ENCODE data around the gene OPRL1.
A peak's percentile ranks its signal among the peaks of the same experiment; 100 is the strongest.

The OPRL1 gene

GRCh38 chr20:64042054-64042781 is 37.7 kb upstream of the OPRL1 start:
- DNase-seq: no peak

- no peak for DNase-seq
Observed at GRCh38 chr20:64043768-64044167, 36.1 kb upstream of the OPRL1 start.

GRCh38 chr20:64044484-64045247 is 35.2 kb upstream of the OPRL1 start:
- DNase-seq: peak; percentile 34

DNA sequence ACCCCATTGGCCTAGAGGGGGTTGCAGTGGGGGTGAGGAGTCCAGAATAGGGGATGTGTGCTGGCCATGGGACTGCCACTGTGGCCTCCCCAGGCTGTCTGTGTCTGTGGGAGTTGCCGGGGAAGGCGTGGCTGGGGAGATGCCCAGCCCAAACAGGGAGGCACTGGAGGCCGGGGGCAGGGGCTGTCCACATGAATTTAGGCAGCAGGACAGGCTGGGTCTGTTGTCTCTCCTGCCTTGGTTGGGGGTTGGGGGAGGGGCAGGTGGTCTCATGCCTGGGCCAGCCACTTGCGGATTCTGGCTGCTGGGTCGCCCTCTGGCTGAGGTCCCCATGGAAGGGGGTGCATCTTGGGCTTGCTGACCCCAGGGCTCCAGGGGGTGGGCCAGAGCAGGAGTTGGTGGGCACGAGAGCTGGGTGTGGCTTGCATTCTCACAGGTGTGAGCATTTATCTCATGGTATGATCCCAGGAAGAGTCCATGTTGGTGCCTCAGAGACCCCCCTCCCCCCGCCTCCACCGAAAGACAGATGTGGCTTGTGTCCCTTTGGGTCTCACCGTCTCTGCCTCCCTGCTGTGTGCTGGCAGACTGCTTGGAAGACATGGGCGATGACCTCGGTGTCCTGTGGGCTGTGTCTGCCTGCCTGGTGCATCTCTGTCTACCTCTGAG is 34.4 kb upstream of the OPRL1 start:
- no peak for DNase-seq

GRCh38 chr20:64047046-64047389 is 32.9 kb upstream of the OPRL1 start:
- no peak for DNase-seq

GRCh38 chr20:64047968-64048401 is 31.9 kb upstream of the OPRL1 start:
- no peak for DNase-seq

DNA sequence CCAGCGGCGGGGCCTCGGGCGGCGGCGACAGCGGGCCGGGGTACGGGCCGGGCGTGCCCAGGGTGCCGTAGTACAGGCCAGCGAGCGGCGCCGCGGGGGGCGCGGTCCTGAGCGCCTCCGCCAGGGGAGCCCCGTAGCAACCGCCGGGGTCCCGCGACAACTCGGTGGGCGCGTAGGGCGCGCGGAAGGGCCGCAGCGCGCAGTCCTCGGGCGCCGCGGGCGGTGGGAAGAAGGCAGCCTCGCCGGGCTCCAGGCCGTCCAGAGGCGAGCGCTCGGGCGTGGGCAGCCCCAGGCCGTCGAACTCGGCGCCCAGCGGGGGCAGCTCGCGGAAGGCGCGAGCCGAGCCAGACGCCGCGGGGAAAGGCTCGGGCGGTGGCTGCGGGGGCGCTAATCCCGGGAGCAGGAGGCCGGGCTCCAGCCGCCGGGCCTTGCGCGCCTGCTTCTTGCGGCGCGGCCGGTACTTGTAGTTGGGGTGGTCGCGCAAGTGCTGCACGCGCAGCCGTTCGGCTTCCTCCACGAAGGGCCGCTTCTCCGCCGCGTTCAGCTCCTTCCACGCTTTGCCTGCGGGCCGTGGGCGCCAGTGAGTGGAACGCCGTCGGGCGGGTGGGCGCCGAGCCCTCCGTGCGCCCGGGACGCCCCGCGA is 31.4 kb upstream of the OPRL1 start:
- no peak for DNase-seq

- no peak for DNase-seq
Observed at GRCh38 chr20:64049060-64049877, 30.6 kb upstream of the OPRL1 start, which contains the start of gene SOX18. TSS of gene SOX18 (minus strand) at chr20:64049639. CDS start at chr20:64049516, 123 bp downstream.

GRCh38 chr20:64049878-64050260 is 30.0 kb upstream of the OPRL1 start:
- DNase-seq: peak; percentile 53

GRCh38 chr20:64050261-64051032 is 29.4 kb upstream of the OPRL1 start:
- no peak for DNase-seq

DNA sequence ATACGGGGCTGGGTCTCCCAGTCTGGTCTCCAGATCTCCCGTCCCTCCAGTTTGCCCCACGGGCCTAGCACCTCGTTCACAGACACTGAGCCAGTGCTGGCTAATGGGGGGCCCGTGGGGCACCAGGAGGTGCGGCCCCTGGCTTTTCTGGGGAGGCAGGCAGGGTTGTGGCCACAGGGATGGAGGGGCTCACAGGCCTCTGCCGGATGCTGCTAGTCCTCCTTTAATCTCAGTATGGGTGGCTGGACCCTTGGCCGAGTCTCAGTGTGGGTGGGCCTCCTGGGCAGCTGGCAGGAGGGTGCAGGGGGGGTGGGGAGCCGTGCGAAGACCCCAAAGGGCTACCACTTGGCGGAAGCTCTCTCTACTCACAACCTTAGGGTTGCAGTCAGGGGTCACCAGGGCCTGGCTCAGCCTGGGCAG is 28.8 kb upstream of the OPRL1 start:
- DNase-seq: no peak

DNA sequence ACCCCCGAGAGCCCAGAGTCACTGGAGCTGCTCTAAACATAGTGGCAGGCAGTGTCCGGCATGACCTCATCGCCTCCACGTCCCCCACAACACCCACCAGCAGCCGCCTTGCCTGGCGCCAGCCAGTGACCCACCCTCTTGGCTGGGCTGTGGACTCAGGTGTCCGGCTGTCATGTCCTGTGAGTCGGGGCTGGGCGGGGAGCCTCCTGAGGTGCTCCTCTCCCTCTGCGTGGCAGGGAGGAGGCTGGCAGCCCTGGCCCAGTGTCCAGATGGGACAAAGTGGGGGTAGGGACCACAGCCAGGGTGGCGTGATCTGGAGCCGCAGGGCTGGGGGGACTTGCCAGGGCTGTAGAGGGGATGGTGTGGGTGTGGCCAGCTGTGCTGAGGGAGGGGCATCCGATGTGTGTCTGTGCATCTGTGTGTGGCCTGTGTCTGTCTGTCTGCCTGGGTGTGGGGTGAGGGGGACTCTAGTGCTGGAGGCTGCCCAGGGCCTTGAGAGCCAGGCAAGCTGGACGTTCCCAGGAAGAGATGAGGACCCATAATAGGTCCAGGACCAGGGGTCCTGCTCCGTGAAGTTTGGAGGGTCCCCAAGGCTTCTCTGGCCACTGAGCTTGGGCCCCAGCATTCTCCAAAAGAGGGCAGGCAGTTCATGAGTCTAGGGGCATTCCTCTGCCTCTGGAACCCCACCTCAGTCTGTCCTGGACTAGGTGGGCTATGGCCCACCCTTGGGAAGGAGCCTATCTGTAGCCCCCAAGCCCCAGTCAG is 28.1 kb upstream of the OPRL1 start:
- DNase-seq: no peak

DNA sequence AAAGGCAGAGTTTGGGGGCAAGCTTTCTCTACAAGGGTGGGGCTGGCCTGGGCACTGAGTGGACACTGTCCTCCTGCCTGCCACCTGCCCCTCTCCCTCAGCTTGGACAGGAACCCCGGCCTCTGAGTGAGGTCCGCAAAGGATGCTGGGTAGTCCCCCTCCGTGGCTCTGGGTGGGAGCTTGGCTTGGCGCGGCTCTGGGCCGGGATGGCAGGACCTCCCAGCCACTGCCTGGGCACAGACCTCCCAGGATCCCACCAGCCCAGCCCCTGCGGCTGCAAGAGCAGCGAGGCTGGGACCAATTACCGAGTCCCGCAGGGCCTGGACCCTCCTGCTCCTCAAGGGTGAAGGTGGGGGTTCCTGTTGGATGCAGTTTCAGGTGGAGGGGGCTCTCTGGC is 27.6 kb upstream of the OPRL1 start:
- no peak for DNase-seq

DNA sequence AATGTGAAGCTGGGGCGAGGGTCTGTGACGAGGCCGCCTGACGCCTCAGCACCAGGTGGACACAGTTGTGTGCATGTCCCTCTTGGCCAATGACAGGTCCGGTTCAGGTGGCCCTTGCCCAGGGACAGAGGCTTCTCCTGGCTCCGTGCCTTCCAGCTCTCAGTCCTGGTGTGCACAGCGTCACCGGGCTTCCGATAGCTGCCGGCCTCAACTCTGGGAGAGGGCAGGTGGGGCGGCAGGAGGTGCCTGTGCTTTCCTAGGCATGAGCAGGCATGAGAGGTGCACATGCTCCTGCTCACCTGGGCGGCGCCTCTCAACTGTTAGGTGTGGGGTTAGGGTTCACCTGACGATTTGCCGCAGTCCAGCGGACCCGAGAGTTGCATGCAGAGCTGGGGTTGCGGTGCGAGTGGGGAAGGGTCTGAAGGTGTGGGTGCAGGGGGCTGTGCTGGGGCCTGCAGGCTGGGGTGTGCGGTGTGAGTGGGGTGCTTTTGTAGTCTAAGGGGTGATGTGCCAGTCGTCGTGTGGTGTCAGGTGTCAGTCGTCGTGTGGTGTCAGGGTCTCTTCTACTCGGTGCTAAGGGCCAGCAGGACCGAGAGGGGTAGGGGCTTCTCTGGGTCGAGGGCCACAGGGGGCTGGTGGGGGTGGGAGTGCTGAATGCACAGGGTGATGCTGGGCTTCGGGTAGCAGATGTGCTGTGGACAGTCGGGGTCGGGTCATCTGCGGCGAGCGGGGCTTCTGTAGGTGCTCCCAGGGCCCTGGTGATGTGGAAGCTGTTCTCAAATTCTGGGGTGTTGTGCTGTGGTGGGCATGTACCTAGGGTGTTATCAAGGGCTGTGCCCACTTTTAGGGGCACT is 26.7 kb upstream of the OPRL1 start:
- DNase-seq: peak; percentile 57

- no peak for DNase-seq
Observed at GRCh38 chr20:64053841-64054661, 25.8 kb upstream of the OPRL1 start.

DNA sequence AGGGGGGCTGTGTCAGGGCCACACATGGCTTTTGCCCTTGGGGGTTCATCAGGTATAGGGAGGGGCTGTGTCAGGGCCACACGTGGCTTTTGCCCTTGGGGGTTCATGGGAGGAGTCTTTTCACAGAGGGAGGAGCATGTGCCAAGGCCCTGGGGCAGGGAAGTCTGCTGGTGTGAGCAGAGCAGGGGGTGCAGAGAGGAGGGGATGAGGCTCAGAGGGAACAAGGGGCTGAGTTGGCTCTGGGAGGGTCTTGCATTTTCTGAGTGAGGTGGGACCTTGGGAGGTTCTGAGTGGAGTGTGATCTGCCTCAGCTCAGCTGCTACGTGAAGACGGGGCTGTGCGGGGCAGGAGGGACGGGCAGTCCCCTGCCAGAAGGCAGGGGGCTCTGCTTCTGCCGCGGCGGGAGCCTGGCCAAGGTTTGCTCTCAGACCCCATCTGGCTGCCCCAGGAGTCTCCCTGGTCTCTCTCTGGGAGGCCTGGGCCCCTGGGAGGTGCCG is 24.4 kb upstream of the OPRL1 start:
- DNase-seq: no peak

DNA sequence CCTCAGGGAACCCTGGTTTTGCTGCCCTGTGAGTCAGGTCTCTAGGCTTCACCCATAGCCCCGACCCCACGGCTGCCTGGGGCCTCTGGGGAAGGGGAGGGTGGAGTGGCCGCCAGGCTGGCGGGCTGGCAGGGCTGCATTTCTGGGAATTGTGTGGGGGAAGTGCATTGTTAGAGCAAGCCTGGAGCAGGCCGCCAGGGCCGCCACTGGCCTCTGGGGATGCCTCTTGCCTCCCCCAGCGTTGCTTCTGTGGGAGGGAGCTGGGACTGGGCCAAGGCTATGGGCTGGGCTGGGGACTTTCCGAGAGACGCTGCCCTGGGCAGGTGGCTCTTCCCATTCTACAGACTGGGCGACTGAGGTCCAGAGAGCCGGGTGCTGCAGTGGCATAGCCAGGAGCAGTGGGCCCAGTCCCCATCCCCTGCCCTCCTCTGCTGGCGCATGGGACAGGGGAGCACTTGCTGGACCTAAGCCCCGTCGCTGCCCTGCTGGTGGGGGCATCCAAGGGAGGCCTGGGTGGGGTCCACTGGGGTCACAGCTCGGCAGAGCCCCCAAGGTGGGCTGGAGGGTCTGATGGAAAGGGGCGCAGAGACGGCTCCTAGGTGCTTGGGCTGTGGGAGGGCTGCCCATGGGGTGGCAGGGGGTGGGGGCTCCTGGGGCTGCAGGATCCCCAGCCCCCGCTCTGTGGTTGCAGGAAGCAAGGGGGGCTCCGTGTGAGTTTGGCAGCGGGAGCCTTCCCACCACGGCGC is 23.8 kb upstream of the OPRL1 start:
- DNase-seq: peak; percentile 51

GRCh38 chr20:64056639-64056888 is 23.3 kb upstream of the OPRL1 start:
- DNase-seq: no peak

Measured in NCI-H2171 (cell line).